H9 (cell line): ENCODE measurements around the gene EXOSC2. TPM values are rescaled to one million over a fixed set of nuclear protein-coding genes. Genes with fewer than 3 reads are reported as not detected.

ENCODE experiments used
- DNase-seq: peaks from one replicate; pipeline ENCODE4 v3.0.0-alpha.2; 2017
- H2AFZ ChIP-seq: one replicate; pipeline ENCODE4 v1.6.1; 2013; ENCODE audit warnings: mild to moderate bottlenecking, low read length, control low read depth, moderate library complexity
- H2AK5ac ChIP-seq: 2 replicates; pipeline ENCODE4 v1.6.1; 2013; ENCODE audit warnings: low read length, control low read depth, mixed read lengths; ENCODE audit not compliant: insufficient read length
- H2BK120ac ChIP-seq: one replicate; pipeline ENCODE4 v1.6.1; 2013; ENCODE audit warnings: low read depth, mild to moderate bottlenecking, low read length, control low read depth, inconsistent platforms; ENCODE audit not compliant: poor library complexity, severe bottlenecking
- H2BK12ac ChIP-seq: 2 replicates; pipeline ENCODE4 v1.6.1; 2013; ENCODE audit warnings: low read length, control low read depth, mixed read lengths, low read depth; ENCODE audit not compliant: insufficient read length
- H2BK15ac ChIP-seq: 2 replicates; pipeline ENCODE4 v1.6.1; 2013; ENCODE audit warnings: low read depth, low read length, control low read depth
- H2BK20ac ChIP-seq: one replicate; pipeline ENCODE4 v1.6.1; 2013; ENCODE audit warnings: low read depth, mild to moderate bottlenecking, low read length, control low read depth, inconsistent platforms; ENCODE audit not compliant: poor library complexity, severe bottlenecking
- H2BK5ac ChIP-seq: 2 replicates; pipeline ENCODE4 v1.6.1; 2013; ENCODE audit warnings: low read length, control low read depth, mixed read lengths; ENCODE audit not compliant: insufficient read length
- H3K14ac ChIP-seq: 2 replicates; pipeline ENCODE4 v1.6.1; 2013; ENCODE audit warnings: low read length, control low read depth; ENCODE audit not compliant: insufficient read depth
- H3K18ac ChIP-seq: 2 replicates; pipeline ENCODE4 v1.6.1; 2013; ENCODE audit warnings: low read depth, mild to moderate bottlenecking, mixed read lengths, low read length, control low read depth; ENCODE audit not compliant: insufficient read length
- H3K23ac ChIP-seq: 2 replicates; pipeline ENCODE4 v1.6.1; 2013; ENCODE audit warnings: low read length, control low read depth, mixed read lengths, low read depth; ENCODE audit not compliant: insufficient read length
- H3K23me2 ChIP-seq: 2 replicates; pipeline ENCODE4 v1.6.1; 2013; ENCODE audit warnings: low read depth, mild to moderate bottlenecking, mixed read lengths, low read length, control low read depth; ENCODE audit not compliant: insufficient read length, poor library complexity, severe bottlenecking
- H3K27ac ChIP-seq: 2 replicates; pipeline ENCODE4 v1.5.1; 2013; ENCODE audit warnings: low read length, control low read depth, mixed read lengths, low read depth; ENCODE audit not compliant: insufficient read length
- H3K27me3 ChIP-seq: 2 replicates; pipeline ENCODE4 v1.6.1; 2013; ENCODE audit warnings: low read length, control low read depth, inconsistent platforms; ENCODE audit not compliant: insufficient read depth
- H3K4ac ChIP-seq: 2 replicates; pipeline ENCODE4 v1.6.1; 2013; ENCODE audit warnings: low read depth, mild to moderate bottlenecking, control low read depth, inconsistent platforms, low read length, moderate library complexity
- H3K4me1 ChIP-seq: 2 replicates; pipeline ENCODE4 v1.6.1; 2013; ENCODE audit warnings: low read length, control low read depth, inconsistent platforms; ENCODE audit not compliant: insufficient read depth
- H3K4me2 ChIP-seq: 2 replicates; pipeline ENCODE4 v1.6.1; 2013; ENCODE audit warnings: low read length, control low read depth, mixed read lengths; ENCODE audit not compliant: insufficient read length, insufficient read depth
- H3K56ac ChIP-seq: 2 replicates; pipeline ENCODE4 v1.6.1; 2013; ENCODE audit warnings: low read depth, mild to moderate bottlenecking, mixed read lengths, low read length, control low read depth; ENCODE audit not compliant: insufficient read length
- H3K79me1 ChIP-seq: 2 replicates; pipeline ENCODE4 v1.6.1; 2013; ENCODE audit warnings: low read depth, mild to moderate bottlenecking, moderate library complexity, low read length, control low read depth, inconsistent platforms; ENCODE audit not compliant: insufficient read depth, poor library complexity, severe bottlenecking
- H3K79me2 ChIP-seq: 2 replicates; pipeline ENCODE4 v1.6.1; 2013; ENCODE audit warnings: low read length, control low read depth, inconsistent platforms; ENCODE audit not compliant: insufficient read depth
- H3K9ac ChIP-seq: 2 replicates; pipeline ENCODE4 v1.6.1; 2013; ENCODE audit warnings: low read length, control low read depth, mixed read lengths; ENCODE audit not compliant: insufficient read length; ENCODE audit errors: extremely low read depth
- H3K9me3 ChIP-seq: one replicate; pipeline ENCODE4 v1.6.1; 2013; ENCODE audit warnings: low read depth, low read length, inconsistent platforms; ENCODE audit not compliant: control insufficient read depth
- H3T11ph ChIP-seq: one replicate; pipeline ENCODE4 v1.6.1; 2013; ENCODE audit warnings: mild to moderate bottlenecking, low read length, control low read depth, inconsistent platforms
- H4K20me1 ChIP-seq: one replicate; pipeline ENCODE4 v1.6.1; 2013; ENCODE audit not compliant: control insufficient read depth, insufficient read length, insufficient read depth
- H4K5ac ChIP-seq: 2 replicates; pipeline ENCODE4 v1.6.1; 2013; ENCODE audit warnings: low read depth, mild to moderate bottlenecking, mixed read lengths, low read length, control low read depth; ENCODE audit not compliant: insufficient read length
- H4K8ac ChIP-seq: replicated peaks from 2 replicates; pipeline ENCODE4 v1.6.1; 2013; ENCODE audit warnings: low read length, control low read depth, mixed read lengths, low read depth; ENCODE audit not compliant: insufficient read length
- H4K91ac ChIP-seq: 2 replicates; pipeline ENCODE4 v1.6.1; 2013; ENCODE audit warnings: low read depth, mild to moderate bottlenecking, moderate library complexity, mixed read lengths, low read length, control low read depth; ENCODE audit not compliant: insufficient read length
- H3K27ac Mint-ChIP-seq, 3 experiments: 2 replicates in 2 of 3; 3 replicates in 1 of 3; pipeline ENCODE4 v1.8.0; 2020 to 2021; ENCODE audit warnings: mixed read lengths in 3 of 3, mild to moderate bottlenecking in 1 of 3, moderate library complexity in 1 of 3
- H3K27me3 Mint-ChIP-seq: 2 replicates; pipeline ENCODE4 v1.8.0; 2021; ENCODE audit warnings: low read depth, mild to moderate bottlenecking, moderate library complexity, mixed read lengths
- H3K36me3 Mint-ChIP-seq, 3 experiments: 2 replicates in 2 of 3; 3 replicates in 1 of 3; pipeline ENCODE4 v1.8.0; 2020 to 2021; ENCODE audit warnings: low read depth in 3 of 3, mixed read lengths in 3 of 3; ENCODE audit not compliant: insufficient read depth in 1 of 3
- H3K4me1 Mint-ChIP-seq, 2 experiments: 2 replicates each; pipeline ENCODE4 v1.8.0; 2020; ENCODE audit warnings: mixed read lengths in 2 of 2
- H3K4me3 Mint-ChIP-seq, 2 experiments: 2 replicates in 1 of 2; 3 replicates in 1 of 2; pipeline ENCODE4 v1.8.0; 2020 to 2021; ENCODE audit warnings: mild to moderate bottlenecking in 2 of 2, mixed read lengths in 2 of 2, moderate library complexity in 1 of 2
- H3K9me3 Mint-ChIP-seq, 2 experiments: 2 replicates in 1 of 2; 3 replicates in 1 of 2; pipeline ENCODE4 v1.8.0; 2020; ENCODE audit warnings: mild to moderate bottlenecking in 2 of 2, mixed read lengths in 2 of 2, moderate library complexity in 1 of 2
- CTCF ChIP-seq: fragments of 200-600 bp; sonication (generic); conservative IDR thresholded peaks from 3 replicates; pipeline ENCODE4 v1.8.0; 2021; ENCODE audit warnings: antibody characterized with exemption, mild to moderate bottlenecking
- WGBS: extraction: QIAGEN DNeasy Blood & Tissue Kit; methylation state at CpG from one replicate; pipeline ENCODE4 v1.1.7; 2013; ENCODE audit warnings: missing lambda C conversion rate, low lambda C conversion rate, mixed read lengths; ENCODE audit not compliant: insufficient read length; ENCODE audit errors: extremely low coverage; 5-methylcytosine and 5-hydroxymethylcytosine counted together
- total RNA-seq: library from RNA; stranded (reverse); gene quantifications from 2 replicates; pipeline ENCODE4 v1.2.1, GENCODE V29; 2021

EXOSC2 gene
- total RNA-seq, 1 experiment from 2014 or later = 94.5 TPM

- Histone ChIP-seq H2BK120ac (no peak overlapping the region), H4K8ac (no peak overlapping the region), H3K4me1 (no peaks in the 10 kb centered on the region; the same call in 1 of the 2 replicates), H2BK20ac (no peak overlapping the region), H3K79me2 (no peaks in the 10 kb centered on the region), H4K20me1 (no peaks in the 10 kb centered on the region), H2BK12ac (no peak overlapping the region), H3K9ac (no peak overlapping the region), H2AK5ac (no peak overlapping the region), H3K23me2 (peaks cover 18% of the 10 kb centered on the region), H3T11ph (no peak overlapping the region), H3K14ac (no peak overlapping the region), H3K18ac (no peak overlapping the region), H3K56ac (no peak overlapping the region), H3K27ac (no peak overlapping the region), H3K27me3 (peaks cover 93% of the 10 kb centered on the region), H2BK5ac (no peak overlapping the region), H2AFZ (no peak overlapping the region), H3K4ac (no peak overlapping the region), H3K9me3 (no peaks in the 10 kb centered on the region), H3K4me2 (peak overlapping the region; percentile 4), H4K91ac (no peak overlapping the region), H2BK15ac (no peak overlapping the region), H3K79me1 (no peaks in the 10 kb centered on the region), H3K23ac (no peak overlapping the region), H4K5ac (no peak overlapping the region)
- peak; percentile 49 for DNase-seq
- no peak for TF ChIP-seq CTCF
- Mint-ChIP-seq H3K4me3 (peak overlapping the region in 1 of 2 experiments; percentile 83; a peak in 3 of 5 replicates), H3K27me3 (peaks cover 100% of the 10 kb centered on the region), H3K27ac (no peak overlapping the region), H3K36me3 (peaks cover 4 to 7% (median 5%) of the 10 kb centered on the region in 3 experiments; a peak in 4 of 7 replicates), H3K9me3 (peaks cover 0 to 13% of the 10 kb centered on the region in 2 experiments; a peak in 3 of 5 replicates), H3K4me1 (peaks cover 11 to 37% of the 10 kb centered on the region in 2 experiments)
- WGBS = no CpG with 5 or more reads among the region's 15 CpGs
Measured at GRCh38 chr9:130662970-130663257, 30.7 kb upstream of the EXOSC2 start.
